GM12872 (cell line): Measurements from ENCODE around the gene RASA3.

Experiments
- TF ChIP-seq, protein P1 (sequence below): IDR thresholded peaks from 3 replicates; pipeline ENCODE4 v1.5.1; 2011; ENCODE audit warnings: low read depth, mild to moderate bottlenecking, low read length, moderate library complexity; ENCODE audit not compliant: insufficient read depth

The RASA3 gene

DNA sequence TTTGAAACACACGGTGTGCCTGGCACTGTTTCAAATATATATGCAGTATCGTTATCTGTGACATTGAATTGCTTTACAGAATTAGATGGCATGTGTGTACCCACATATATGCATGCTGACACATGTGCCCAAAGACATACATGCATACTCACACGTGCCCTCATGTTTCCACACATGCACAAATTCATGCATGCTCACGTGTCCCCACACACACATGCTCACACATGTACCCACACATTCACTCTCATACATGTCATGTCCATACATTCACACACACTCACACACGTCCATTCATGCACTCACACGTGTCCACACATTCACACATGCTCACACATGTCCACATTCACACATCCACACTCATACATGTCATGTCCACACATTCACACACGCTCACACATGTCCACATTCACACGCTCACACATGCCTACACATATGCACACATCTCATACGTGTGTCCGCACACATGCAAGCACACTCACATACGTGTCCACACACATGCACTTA, 140.7 kb downstream of the RASA3 start:
- TF ChIP-seq, protein P1, sequence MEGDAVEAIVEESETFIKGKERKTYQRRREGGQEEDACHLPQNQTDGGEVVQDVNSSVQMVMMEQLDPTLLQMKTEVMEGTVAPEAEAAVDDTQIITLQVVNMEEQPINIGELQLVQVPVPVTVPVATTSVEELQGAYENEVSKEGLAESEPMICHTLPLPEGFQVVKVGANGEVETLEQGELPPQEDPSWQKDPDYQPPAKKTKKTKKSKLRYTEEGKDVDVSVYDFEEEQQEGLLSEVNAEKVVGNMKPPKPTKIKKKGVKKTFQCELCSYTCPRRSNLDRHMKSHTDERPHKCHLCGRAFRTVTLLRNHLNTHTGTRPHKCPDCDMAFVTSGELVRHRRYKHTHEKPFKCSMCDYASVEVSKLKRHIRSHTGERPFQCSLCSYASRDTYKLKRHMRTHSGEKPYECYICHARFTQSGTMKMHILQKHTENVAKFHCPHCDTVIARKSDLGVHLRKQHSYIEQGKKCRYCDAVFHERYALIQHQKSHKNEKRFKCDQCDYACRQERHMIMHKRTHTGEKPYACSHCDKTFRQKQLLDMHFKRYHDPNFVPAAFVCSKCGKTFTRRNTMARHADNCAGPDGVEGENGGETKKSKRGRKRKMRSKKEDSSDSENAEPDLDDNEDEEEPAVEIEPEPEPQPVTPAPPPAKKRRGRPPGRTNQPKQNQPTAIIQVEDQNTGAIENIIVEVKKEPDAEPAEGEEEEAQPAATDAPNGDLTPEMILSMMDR, result no peak

DNA sequence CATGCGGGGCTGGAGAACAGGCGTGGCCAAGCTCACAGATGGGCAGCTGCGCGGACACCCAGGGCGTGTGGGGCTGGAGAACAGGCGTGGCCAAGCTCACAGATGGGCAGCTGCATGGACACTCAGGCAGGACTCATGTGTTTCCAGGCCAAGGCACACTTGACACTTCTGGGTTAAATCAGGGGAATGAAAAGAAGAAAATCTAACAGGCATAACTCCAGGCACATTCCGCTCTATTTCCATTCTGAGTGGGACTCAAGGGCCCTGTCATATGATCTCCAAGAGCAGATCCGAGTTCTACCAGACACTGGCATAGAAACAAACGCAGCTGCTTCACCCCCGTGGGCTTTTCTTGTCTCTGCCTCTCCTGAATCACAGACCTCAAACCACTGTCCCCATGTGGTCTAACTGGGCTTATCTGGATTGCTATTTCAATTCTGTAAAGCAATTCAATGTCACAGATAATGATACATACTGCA, 141.2 kb downstream of the RASA3 start:
- TF ChIP-seq, protein P1, result no peak

DNA sequence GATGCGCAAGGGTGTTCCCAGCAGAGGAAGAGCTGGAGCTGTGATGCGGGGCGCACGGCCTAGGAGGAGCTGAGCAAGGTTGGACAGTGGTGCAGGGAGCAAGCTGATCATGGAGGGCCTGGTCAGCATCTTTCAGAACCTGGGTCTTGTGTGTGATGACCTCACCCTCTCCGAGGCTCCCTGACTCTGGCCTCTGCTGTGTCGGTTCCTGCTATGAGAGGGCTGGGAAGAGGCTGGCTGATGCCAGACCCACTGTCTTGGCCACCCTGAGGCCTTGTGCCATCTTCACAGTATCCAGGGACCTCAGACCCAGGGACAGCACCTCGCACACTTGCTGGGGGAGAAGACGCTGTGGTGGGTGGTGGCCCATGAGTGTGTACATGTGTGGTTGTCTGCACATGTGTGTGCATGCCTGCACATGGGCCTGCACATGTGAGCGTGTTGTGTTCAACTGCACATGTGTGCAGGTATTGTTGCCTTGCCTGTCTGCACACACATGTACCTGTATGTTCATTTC, 142.0 kb downstream of the RASA3 start:
- TF ChIP-seq, protein P1, result no peak

DNA sequence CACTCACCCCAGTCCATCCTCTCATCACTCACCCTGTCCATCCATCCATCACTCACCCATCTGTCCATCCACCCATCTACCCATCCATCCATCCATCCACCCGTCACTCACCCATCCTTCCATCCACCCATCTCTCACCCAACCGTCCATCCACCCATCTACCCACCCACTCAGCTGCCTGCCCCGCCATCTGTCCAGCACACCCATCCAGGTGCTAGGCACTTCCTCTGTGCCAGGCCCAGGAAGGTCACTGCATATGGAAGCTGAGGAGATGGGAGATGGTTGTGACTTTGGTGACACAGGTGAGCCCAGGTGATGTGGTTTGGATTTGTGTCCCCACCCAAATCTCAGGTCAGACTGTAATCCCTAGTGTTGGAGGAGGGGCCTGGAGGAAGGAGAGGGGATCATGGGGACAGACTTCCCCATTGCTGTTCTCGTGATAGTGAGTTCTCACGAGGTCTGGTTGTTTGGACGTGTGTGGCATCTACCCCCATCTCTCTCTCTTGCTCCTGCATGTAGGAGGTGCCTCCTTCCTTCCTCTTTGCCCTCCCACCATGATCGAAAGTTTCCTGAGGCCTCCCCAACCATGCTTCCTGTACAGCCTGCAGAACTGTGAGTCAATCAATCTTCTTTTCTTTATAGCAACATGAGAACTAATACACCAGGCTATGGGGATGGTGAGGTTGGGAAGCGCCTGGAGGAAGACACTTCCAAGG, 142.7 kb downstream of the RASA3 start:
- TF ChIP-seq, protein P1, result no peak

DNA sequence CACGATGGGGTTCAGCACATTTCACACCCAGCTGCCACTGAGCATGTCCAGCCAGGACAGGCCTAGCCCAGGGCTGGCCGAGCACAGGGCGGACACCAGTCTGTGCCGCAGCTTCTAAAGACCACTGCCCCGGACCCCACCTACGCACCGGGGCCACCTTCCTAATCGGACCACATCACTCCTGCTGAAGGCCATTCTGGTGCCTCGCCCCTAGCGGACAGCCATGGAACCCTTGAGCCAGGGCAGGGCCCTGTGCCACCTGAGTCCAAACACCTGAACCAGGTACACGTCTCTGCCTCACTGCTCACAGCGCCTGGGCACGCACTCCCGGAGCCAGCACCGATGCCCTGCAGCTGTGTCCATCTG, 150.1 kb downstream of the RASA3 start:
- TF ChIP-seq, protein P1, result no peak

DNA sequence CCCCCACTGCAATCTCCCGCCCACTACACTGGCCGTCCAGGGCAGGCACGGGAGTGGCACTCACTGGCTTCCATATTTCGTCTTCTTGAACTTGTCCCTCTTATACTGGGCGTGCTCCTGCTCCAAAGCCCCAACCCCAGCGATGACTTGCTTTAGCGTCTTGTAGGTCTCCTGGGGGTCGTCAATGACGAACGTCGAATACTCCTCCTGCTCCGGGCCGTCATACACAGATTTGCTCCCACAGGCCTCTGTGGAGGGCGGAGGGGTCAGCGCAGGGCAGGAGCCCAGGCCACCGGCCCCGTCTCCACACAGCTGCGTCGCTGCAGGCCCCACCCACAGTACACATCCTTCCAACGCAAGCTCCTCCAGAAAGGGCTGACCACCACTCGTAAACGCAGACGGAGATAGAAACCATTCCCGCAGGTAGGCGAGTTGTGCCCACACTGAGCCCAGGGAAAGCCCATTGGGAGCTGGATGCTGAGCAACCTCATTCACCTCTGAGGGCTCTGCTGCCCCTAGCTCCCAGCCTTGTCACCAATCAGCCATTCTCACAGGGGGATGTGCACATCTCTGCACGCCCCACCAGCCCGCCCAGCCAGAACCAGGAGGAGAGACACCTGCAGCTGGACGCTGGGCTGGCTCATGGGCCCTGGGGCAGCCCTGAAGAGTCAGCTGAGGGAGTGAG, 150.7 kb downstream of the RASA3 start:
- TF ChIP-seq, protein P1, result no peak

DNA sequence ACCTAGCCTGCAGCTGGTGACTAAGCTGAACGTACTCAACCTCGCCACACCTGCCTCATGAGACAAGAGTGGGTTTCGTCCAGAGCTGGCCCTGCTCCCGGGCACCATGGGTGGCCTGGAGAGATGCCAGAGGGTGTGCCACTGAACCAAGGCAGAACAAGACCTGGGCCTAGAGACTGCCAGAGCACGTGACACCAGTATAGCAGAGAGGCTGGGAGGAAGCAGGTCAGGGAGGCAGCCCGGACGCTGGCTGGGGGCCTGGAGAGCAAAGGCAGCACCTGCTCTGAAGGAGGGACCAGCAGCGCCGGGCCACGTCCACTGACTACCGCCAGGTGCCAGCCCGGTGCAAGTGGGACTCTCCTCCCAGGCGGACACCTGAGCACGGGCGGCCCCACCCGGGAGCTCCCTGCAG, 151.2 kb downstream of the RASA3 start:
- TF ChIP-seq, protein P1, result no peak
